GM12878 (cell line): ENCODE data around the gene SRGAP1. TPM values are rescaled to one million over a fixed set of nuclear protein-coding genes. Genes with fewer than 3 reads are reported as not detected.
A peak's percentile ranks its signal among the peaks of the same experiment; 100 is the strongest.

Experiments used
- ATAC-seq: fragments of 200-7000 bp; cut with Tn5 transposase; 3 replicates; pipeline ENCODE4 v1.9.1; 2020; ENCODE audit warnings: mild to moderate bottlenecking, moderate library complexity
- BruUV-seq: library from RNA; stranded (reverse); fragments of 400-500 nt; replicated peaks from 2 replicates; lab custom pipeline; 2021; lab: Mats Ljungman, UMichigan
- CTCF ChIA-PET: fragments of 300-600 bp; sonication (Branson Sonifier 250); formaldehyde crosslinking; extraction: SDS; loops from one replicate; lab custom pipeline; 2021; ENCODE audit warnings: inconsistent platforms; lab: Yijun Ruan, JAX
- POLR2A ChIA-PET: fragments of 350-600 bp; formaldehyde crosslinking; extraction: SDS; loops from one replicate; lab custom pipeline; 2021; ENCODE audit warnings: inconsistent platforms; lab: Charles Lee
- RAD21 ChIA-PET: fragments of 300-600 bp; sonication (Branson Sonifier 250); formaldehyde crosslinking; loops from one replicate; lab custom pipeline; 2023; ENCODE audit warnings: antibody characterized with exemption; ENCODE audit not compliant: unreplicated experiment; lab: Charles Lee
- SMC1A ChIA-PET: fragments of 300-600 bp; sonication (Branson Sonifier 250); formaldehyde crosslinking; loops from one replicate; lab custom pipeline; 2023; ENCODE audit not compliant: unreplicated experiment, uncharacterized antibody; lab: Charles Lee
- DNase-seq: peaks from one replicate; pipeline ENCODE4 v3.0.0-alpha.2; 2011; ENCODE audit warnings: low read depth, low spot score
- FAIRE-seq: peaks from 3 replicates; lab custom pipeline; 2011; peaks lifted over from hg19 to GRCh38; lab: Jason Lieb, UNC
- H2AFZ ChIP-seq: 2 replicates; pipeline ENCODE4 v1.6.0; 2011; ENCODE audit warnings: low read depth, low read length, control low read depth; ENCODE audit not compliant: control insufficient read depth
- H3K27ac ChIP-seq: 2 replicates; pipeline ENCODE4 v1.5.1; 2011; ENCODE audit warnings: control low read depth; ENCODE audit not compliant: control insufficient read depth, insufficient read depth
- H3K27me3 ChIP-seq, 2 experiments: replicated peaks in 1 of 2; 2 replicates each; pipeline versions ENCODE4 v1.6.0 to v1.6.1; 2011; ENCODE audit warnings: low read length in 1 of 2; ENCODE audit not compliant: control insufficient read depth in 2 of 2, insufficient read depth in 2 of 2
- H3K36me3 ChIP-seq, 2 experiments: 2 replicates each; pipeline ENCODE4 v1.5.1; 2011; ENCODE audit warnings: low read length in 1 of 2; ENCODE audit not compliant: control insufficient read depth in 2 of 2, insufficient read depth in 2 of 2
- H3K4me1 ChIP-seq: 2 replicates; pipeline ENCODE4 v1.6.1; 2011; ENCODE audit warnings: mild to moderate bottlenecking, low read length, moderate library complexity, mixed read lengths; ENCODE audit not compliant: control insufficient read depth, insufficient read depth
- H3K4me2 ChIP-seq: 2 replicates; pipeline ENCODE4 v1.6.0; 2011; ENCODE audit warnings: control low read depth; ENCODE audit not compliant: control insufficient read depth, insufficient read depth
- H3K4me3 ChIP-seq: fragments of 200-600 bp; sonication (generic); 2 replicates; pipeline ENCODE4 v1.5.1; 2016
- H3K79me2 ChIP-seq: 2 replicates; pipeline ENCODE4 v1.6.0; 2011; ENCODE audit warnings: low read length; ENCODE audit not compliant: control insufficient read depth, insufficient read depth
- H3K9ac ChIP-seq: 2 replicates; pipeline ENCODE4 v1.8.0; 2011; ENCODE audit warnings: low read length, control low read depth, mixed read lengths; ENCODE audit not compliant: control insufficient read depth, insufficient read depth
- H3K9me3 ChIP-seq: replicated peaks from 3 replicates; pipeline ENCODE4 v1.5.1; 2011; ENCODE audit warnings: mild to moderate bottlenecking, low read length; ENCODE audit not compliant: control insufficient read depth, insufficient read depth
- H4K20me1 ChIP-seq: 2 replicates; pipeline ENCODE4 v1.6.0; 2011; ENCODE audit not compliant: control insufficient read depth, insufficient read depth
- BACH1 ChIP-seq: fragments of 450-650 bp; IDR thresholded peaks from 2 replicates; pipeline ENCODE4 v1.6.1; 2017; ENCODE audit warnings: mild to moderate bottlenecking, borderline replicate concordance
- CEBPB ChIP-seq, 2 experiments: fragments of 150-350 bp in 1 of 2; IDR thresholded peaks; 2 replicates each; pipeline ENCODE4 v1.6.1; 2012 to 2014; ENCODE audit warnings: low read depth in 2 of 2, low read length in 2 of 2, borderline replicate concordance in 1 of 2, inconsistent platforms in 1 of 2
- CREM ChIP-seq: IDR thresholded peaks from 2 replicates; pipeline ENCODE4 v1.6.1; 2014; ENCODE audit warnings: antibody characterized with exemption, low read depth
- EED ChIP-seq: sonication (generic); IDR thresholded peaks from 2 replicates; pipeline ENCODE4 v1.6.1; 2016; ENCODE audit warnings: antibody characterized with exemption, low read depth
- EGR1 ChIP-seq, 2 experiments: IDR thresholded peaks; 1 replicate in 1 of 2; 2 replicates in 1 of 2; pipeline ENCODE4 v1.6.1; 2011 to 2012; ENCODE audit warnings: low read depth in 2 of 2, low read length in 2 of 2, borderline replicate concordance in 1 of 2, mild to moderate bottlenecking in 1 of 2, moderate library complexity in 1 of 2
- NFXL1 ChIP-seq: fragments of 450-650 bp; IDR thresholded peaks from 2 replicates; pipeline ENCODE4 v1.6.1; 2017; ENCODE audit warnings: antibody characterized with exemption, mild to moderate bottlenecking, borderline replicate concordance
- PAX8 ChIP-seq: fragments of 450-650 bp; IDR thresholded peaks from 2 replicates; pipeline ENCODE4 v1.6.1; 2017; ENCODE audit warnings: mild to moderate bottlenecking, moderate library complexity
- SPI1 ChIP-seq: IDR thresholded peaks from 2 replicates; pipeline ENCODE4 v1.6.1; 2011; ENCODE audit warnings: low read depth, mild to moderate bottlenecking, low read length, moderate library complexity, borderline replicate concordance; ENCODE audit not compliant: insufficient read depth
- WGBS: methylation state at CpG from one replicate; pipeline ENCODE4 v1.1.6; 2016; ENCODE audit warnings: low lambda C conversion rate; ENCODE audit not compliant: insufficient replicate concordance, insufficient coverage; ENCODE audit errors: missing lambda C conversion rate; 5-methylcytosine and 5-hydroxymethylcytosine counted together
- in situ Hi-C: fragments of 300-500 bp; cut with MboI; formaldehyde crosslinking; loops from 9 replicates; pipeline ENCODE4 v1.14.3; 2018; ENCODE audit warnings: mixed read lengths
- intact Hi-C: fragments of 100-400 bp; cut with micrococcal nuclease; formaldehyde crosslinking; loops from one replicate; pipeline ENCODE4 v1.14.2; 2022; ENCODE audit not compliant: unreplicated experiment
- polyA plus RNA-seq, 11 experiments: library from polyadenylated mRNA; depleted of rRNA in 4 of 11; unstranded in 6 of 11; stranded (reverse) in 5 of 11; fragments of >200 nt; fragmentation: Nextera tagmentation in 4 of 11; fragmentation: Illumina TruSeq in 1 of 11; extraction: Ambion mirVana in 4 of 11; extraction: Trizol in 1 of 11; gene quantifications; 1 replicate in 1 of 11; 2 replicates in 10 of 11; pipeline versions ENCODE4 v1.2.1 to v1.2.3, GENCODE V29; 2011 to 2016; ENCODE audit warnings: inconsistent platforms in 2 of 11, missing spikeins in 2 of 11, low read depth in 1 of 11
- total RNA-seq, 4 experiments: library from RNA; depleted of rRNA in 3 of 4; stranded (reverse); fragments of >200 nt in 3 of 4; fragmentation: Illumina TruSeq in 1 of 4; extraction: Trizol in 1 of 4; gene quantifications; 2 replicates each; pipeline versions ENCODE4 v1.2.1 to v1.2.3, GENCODE V29; 2013 to 2021

The SRGAP1 gene
- total and polyA plus RNA-seq, 10 of the 15 experiments (the other 5 are each of a cell fraction or from before 2014, with no cell fraction given), result 0.16 to 0.85 (median 0.46) TPM

- no TSS peak for BruUV-seq
- FAIRE-seq, result no peak
- no peak overlapping the region for H3K4me3 ChIP-seq
- H3K27me3 ChIP-seq, result no peaks in the 10 kb centered on the region; a peak in 1 of 4 replicates
- no peak for TF ChIP-seq EGR1 (IDR thresholded peaks at IDR 0.05; ENCODE audit: borderline replicate concordance in 1 of 2, low read depth in 2 of 2, low read length in 2 of 2)
- TF ChIP-seq EED, result no peak
- no peak for TF ChIP-seq PAX8
- TF ChIP-seq, all 136 proteins: peak for 0
- intact Hi-C loops, result no loop called here
- ChIA-PET SMC1A (no interaction called here), POLR2A (no interaction called here), CTCF (no interaction called here), RAD21 (no interaction called here)
- no peak overlapping the region for H3K4me2 ChIP-seq
- 45% methylated on average over 1 of the region's 1 CpG for WGBS
- no peak overlapping the region; the same call in 1 of the 2 replicates for H2AFZ ChIP-seq
- H3K27ac ChIP-seq, result no peak overlapping the region
- no peaks in the 10 kb centered on the region for H3K9me3 ChIP-seq
- DNase-seq (no peak), ATAC-seq (no peak)
- H3K36me3 ChIP-seq, result no peaks in the 10 kb centered on the region
- in situ Hi-C loops, result no loop called here
- H3K9ac ChIP-seq, result no peak overlapping the region
- no peaks in the 10 kb centered on the region for H3K79me2 ChIP-seq
- H3K4me1 ChIP-seq, result peaks cover 2% of the 10 kb centered on the region; the same call in 1 of the 2 replicates
- no peaks in the 10 kb centered on the region for H4K20me1 ChIP-seq
These were observed 108.5 kb downstream of the SRGAP1 start for GRCh38 chr12:63952995-63953394.

GRCh38 chr12:63955831-63956666 lies 111.5 kb downstream of the SRGAP1 start:
- peaks cover 2% of the 10 kb centered on the region; the same call in 1 of the 2 replicates for H3K4me1 ChIP-seq
- 41% methylated on average over 9 of the region's 9 CpGs for WGBS
- H2AFZ ChIP-seq, result no peak overlapping the region
- H3K9me3 ChIP-seq, result no peaks in the 10 kb centered on the region
- POLR2A ChIA-PET, result no interaction called here
- H3K79me2 ChIP-seq, result no peaks in the 10 kb centered on the region
- no peak overlapping the region for H3K4me3 ChIP-seq
- peak; percentile 41; the same call in 2 of the 3 replicates for ATAC-seq
- peak in 1 of 2 experiments; percentile 77; a peak in 1 of 4 replicates for TF ChIP-seq CEBPB (IDR thresholded peaks at IDR 0.05; ENCODE audit: borderline replicate concordance in 1 of 2, low read depth in 2 of 2, low read length in 2 of 2)
- no peak for TF ChIP-seq BACH1
- no peak for TF ChIP-seq NFXL1
- peak; percentile 55; the same call in 1 of the 2 replicates for TF ChIP-seq SPI1
- no peak for TF ChIP-seq CREM
- CTCF ChIA-PET, result interaction anchor here (0.5 kb wide), 1 partner anchor 115 kb away, joined by 3 read pairs; no protein-coding TSS in a partner anchor
- RAD21 ChIA-PET, result no interaction called here
- H3K27ac ChIP-seq, result no peak overlapping the region
- DNase-seq, result no peak
- intact Hi-C loops, result no loop called here
- SMC1A ChIA-PET, result interaction anchor here (0.5 kb wide), 1 partner anchor 741 kb away, joined by 3 read pairs; no protein-coding TSS in a partner anchor
- H3K4me2 ChIP-seq, result no peak overlapping the region
- no peak overlapping the region for H3K9ac ChIP-seq
- no peaks in the 10 kb centered on the region; a peak in 1 of 4 replicates for H3K27me3 ChIP-seq
- no peaks in the 10 kb centered on the region for H4K20me1 ChIP-seq
- in situ Hi-C loops, result no loop called here
- no peaks in the 10 kb centered on the region for H3K36me3 ChIP-seq
- no TSS peak for BruUV-seq
- FAIRE-seq, result no peak
